ENCODE measurements around the gene NRBP1.
"Not testable (repeated sequence)": the region's sequence is repeated elsewhere in the genome, so short reads cannot be mapped to it uniquely, and the experiment has no call there.

Gene NRBP1

DNA sequence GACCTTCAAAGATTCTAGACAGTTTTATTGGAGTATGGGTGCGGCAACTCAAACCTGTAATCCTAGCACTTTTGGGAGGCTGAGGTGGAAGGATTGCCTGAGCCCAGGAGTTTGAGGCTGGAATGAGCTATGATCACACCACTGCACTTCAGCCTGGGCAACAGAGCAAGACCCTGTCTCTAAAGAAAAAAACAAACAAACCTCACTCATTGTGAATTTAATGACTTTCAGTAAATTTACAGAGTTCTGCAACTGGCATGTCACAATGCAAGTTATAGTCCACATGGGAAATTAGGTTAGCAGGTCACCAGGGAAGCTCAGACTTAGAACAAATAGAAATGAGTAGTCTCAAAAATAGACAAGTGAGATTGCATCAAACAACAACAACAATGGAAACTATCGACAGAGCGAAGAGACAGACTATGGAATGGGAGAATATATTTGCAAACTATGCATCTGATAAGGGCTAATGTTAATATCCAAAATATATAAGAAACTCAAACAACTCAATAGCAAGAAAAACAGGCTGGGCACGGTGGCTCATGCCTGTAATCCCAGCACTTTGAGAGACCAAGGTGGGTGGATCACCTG is 6.7 kb upstream of the NRBP1 start:
- DNase-seq (ENCODE audit: low spot score) = no peak

DNA sequence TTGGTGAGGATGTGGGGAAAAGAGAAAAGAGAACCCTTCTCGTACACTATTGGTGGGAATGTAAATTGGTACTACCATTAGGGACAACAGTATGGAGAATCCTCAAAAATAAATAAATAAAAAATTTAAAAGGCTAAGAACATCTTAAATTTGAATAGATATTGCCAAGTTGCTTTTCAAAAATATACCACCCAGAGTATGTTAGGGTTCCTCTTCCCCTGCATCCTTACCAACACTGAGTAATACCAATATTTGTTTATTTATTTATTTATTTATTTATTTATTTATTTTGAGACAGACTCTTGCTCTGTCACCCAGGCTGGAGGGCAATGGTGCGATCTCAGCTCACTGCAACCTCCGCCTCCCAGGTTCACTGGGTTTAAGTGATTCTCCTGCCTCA is 5.5 kb upstream of the NRBP1 start:
- no peak for DNase-seq (ENCODE audit: low spot score)

- DNase-seq (ENCODE audit: low spot score) = not testable (repeated sequence)
Measured at GRCh38 chr2:27425039-27425438, 3.4 kb upstream of the NRBP1 start.

DNA sequence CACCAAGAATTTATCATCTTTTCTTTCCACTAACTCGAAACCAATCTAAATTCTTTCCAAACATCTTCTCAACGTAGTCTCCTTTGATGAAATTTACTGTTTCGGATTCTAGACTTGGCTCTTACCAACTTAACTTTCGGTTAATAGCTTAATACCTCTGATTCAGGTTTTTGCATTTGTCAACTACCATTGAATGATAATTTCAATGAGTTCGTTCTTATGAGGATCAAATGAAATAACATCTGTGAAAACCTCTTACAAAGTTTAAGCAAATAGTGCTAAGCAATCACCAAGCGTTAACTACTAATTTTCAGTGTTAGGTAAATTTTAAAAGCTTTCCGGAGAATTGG is 593 bp upstream of the NRBP1 start:
- DNase-seq (ENCODE audit: low spot score) = no peak

DNA sequence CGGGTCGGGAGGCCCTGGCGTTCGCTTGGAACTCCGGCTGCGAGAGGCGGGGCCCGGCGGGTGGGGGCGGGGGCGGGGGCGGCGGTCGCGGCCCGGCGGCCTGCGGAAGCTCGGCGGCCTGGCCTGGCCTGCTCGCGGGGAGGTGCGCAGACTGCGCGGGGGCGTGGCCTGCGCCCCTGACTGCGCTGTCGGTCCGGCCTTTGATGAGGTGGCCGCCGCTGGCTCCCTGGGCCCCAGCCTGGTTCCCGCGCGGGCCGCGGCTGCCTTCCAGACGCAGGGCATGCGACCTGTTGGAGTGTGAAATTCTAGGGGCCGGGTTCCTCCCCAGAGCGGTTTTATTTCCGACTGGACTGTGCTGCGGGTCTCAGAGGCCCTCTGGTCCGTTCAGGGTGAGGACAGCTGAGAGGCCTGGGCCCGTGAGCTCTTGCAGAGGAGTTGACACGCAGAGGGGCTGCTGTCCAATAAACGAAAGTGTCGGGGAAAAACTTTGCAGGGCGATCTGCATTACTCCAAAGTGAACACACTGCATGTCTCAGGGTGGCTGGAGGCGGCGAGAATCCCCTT is 629 bp downstream of the NRBP1 start:
- peak; percentile 86 for DNase-seq (ENCODE audit: low spot score)

- DNase-seq (ENCODE audit: low spot score) = peak; percentile 34
Measured at GRCh38 chr2:27431395-27431794, 3.0 kb downstream of the NRBP1 start.

DNA sequence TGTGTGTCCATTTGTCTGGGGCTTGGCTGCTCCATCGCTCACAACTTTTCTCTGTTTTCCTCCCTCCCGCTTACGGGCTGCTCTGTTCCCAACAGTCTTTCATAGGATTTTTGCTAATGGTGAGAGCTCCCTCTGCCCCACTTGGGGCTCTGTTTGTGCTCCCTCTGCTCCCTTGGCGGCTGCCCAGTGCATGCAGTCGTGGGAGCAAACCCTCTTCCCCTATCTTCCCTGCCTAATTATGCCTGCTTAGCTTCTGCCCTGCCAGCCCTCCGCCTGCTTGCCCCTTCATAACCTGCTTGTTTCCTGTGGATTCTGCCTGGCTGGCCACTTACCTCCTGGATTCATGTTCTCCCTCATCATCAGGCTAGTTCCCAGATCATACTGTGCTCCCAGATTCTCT is 7.2 kb downstream of the NRBP1 start:
- DNase-seq (ENCODE audit: low spot score) = no peak

DNA sequence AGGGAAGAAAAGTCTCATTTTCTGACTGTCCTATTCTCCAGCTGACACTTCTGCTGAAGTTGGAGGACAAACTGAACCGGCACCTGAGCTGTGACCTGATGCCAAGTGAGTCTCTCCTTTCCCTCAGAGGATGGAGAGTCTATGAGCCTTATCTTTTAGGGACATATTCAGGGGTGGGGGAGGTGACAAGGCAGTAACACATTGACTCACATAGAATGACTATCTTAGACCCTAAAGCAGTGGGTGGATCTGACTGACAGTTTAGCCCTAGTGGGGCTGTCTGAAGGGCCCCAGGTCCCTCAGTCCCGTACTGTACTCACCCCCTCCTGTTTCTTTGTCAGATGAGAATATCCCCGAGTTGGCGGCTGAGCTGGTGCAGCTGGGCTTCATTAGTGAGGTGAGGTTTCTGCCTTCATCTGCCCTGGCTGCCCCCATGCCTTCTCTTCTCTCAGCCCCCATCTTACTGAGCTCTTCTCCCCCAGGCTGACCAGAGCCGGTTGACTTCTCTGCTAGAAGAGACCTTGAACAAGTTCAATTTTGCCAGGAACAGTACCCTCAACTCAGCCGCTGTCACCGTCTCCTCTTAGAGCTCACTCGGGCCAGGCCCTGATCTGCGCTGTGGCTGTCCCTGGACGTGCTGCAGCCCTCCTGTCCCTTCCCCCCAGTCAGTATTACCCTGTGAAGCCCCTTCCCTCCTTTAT is 12.9 kb downstream of the NRBP1 start:
- peak; percentile 79 for DNase-seq (ENCODE audit: low spot score)

DNA sequence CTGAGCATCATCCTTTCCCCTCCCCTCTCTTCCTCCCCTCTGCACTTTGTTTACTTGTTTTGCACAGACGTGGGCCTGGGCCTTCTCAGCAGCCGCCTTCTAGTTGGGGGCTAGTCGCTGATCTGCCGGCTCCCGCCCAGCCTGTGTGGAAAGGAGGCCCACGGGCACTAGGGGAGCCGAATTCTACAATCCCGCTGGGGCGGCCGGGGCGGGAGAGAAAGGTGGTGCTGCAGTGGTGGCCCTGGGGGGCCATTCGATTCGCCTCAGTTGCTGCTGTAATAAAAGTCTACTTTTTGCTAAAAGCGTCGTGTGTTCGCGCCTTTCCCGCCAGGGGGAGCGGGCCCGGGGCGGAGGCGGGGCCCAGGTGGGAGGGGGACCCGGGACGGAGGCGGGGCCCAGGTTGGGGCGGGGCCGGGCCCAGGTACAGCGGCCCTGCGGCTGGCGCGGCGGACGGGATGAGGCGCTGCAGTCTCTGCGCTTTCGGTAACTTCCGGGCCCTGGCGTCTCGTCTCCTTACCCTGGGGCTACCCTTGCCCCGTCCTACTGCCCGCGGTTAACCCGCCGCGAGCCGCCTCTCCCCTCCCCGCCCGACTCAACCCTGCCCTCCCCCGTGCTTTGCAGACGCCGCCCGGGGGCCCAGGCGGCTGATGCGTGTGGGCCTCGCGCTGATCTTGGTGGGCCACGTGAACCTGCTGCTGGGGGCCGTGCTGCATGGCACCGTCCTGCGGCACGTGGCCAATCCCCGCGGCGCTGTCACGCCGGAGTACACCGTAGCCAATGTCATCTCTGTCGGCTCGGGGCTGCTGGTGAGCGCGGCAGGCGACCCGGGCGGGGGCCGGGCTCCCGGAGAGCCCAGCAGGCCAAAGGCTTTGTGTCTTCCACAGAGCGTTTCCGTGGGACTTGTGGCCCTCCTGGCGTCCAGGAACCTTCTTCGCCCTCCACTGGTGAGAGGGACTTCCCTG is 13.8 kb downstream of the NRBP1 start, which contains the start of gene KRTCAP3:
Gene KRTCAP3 (plus strand): TSS at position 424 of the 962 bp plus-strand sequence. CDS start 32 bp downstream, at position 456.
- DNase-seq (ENCODE audit: low spot score) = peak; percentile 35

DNA sequence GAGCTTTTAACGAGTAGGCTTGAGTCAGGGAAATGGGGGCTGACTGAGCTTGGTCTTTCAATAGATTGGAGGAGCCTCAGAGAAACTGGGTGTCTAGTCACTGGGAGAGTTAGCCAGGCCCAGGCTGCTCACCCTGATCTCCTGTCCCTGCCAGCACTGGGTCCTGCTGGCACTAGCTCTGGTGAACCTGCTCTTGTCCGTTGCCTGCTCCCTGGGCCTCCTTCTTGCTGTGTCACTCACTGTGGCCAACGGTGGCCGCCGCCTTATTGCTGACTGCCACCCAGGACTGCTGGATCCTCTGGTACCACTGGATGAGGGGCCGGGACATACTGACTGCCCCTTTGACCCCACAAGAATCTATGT is 14.5 kb downstream of the NRBP1 start:
- DNase-seq (ENCODE audit: low spot score) = peak; percentile 47

DNA sequence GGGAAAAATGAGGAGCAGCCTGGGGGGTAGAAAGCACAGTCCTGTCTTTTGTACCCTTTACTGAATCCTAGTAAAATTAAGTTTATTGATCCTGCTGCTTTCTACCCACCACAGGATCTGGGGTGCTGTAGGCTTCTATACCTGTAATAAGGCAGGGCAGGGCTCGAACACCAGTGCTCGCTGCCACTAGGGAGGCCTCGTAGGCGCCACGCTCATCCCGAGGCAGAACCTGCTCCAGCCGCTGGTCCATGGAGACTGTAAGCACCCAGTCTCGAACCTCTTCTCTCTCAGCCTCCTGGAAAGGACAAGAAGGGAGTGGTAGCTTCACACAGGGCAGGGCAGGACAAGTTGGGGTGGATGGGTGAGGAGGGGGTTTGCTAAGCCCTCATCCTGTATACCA is 16.7 kb downstream of the NRBP1 start:
- DNase-seq (ENCODE audit: low spot score) = no peak

DNA sequence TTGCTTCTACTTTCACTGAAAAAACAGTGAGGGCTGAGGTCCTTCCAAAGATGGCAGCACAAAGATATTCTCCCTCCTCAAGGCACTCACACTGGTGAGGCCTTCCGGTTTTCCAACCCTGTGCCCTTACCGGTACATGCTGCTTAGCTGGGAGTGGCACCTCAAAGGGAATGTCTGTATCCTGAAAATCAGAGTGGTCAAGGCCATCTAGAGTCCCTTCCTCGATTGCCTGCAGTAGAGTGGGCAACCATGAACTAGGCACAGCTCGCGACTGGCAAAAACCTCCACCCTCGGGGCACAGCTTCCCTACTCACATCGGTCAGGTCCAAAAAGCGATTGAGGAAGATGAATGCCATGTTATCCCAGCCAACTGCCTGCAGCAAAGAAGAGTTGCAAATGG is 17.2 kb downstream of the NRBP1 start:
- DNase-seq (ENCODE audit: low spot score) = no peak

DNA sequence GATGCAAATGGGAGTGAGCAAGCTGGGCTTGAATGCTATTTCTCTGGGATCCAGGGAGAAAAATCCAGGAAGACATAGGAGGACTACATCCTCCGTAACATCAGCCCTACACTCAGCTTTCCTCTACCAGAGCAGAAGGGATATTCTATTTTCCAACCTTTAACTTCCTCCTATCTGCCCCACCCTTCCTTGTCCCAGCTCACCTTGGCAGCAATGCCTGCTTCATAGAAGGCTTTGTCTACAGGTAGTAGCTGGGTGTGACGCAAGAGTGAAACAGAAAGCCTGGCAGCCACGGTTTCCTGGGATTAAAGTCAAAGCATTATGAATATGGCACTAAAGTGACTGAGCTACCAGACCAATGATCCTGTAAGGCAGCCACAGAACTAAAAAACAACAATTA is 17.6 kb downstream of the NRBP1 start:
- DNase-seq (ENCODE audit: low spot score) = no peak

DNA sequence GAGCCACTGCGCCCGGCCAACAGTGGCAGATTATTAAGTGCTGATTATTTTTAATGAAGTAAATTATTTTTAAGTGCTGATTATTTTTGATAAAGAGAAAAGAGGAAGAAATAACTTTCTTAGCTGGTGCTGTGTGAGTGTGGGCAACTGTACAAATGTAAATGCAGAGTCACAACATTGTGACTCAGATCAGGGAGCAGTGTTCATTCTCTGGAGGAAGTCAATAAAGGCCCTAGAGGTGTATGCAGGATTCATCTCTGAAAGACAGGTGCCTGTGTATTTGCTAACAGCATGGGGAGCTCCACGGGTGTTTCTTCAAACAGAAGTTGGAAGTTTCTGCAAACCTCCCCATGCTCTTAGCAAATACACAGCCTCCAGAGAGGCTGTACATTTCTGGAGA is 19.9 kb downstream of the NRBP1 start:
- DNase-seq (ENCODE audit: low spot score) = no peak

- DNase-seq (ENCODE audit: low spot score) = no peak
Measured at GRCh38 chr2:27451095-27451494, 22.7 kb downstream of the NRBP1 start.

DNA sequence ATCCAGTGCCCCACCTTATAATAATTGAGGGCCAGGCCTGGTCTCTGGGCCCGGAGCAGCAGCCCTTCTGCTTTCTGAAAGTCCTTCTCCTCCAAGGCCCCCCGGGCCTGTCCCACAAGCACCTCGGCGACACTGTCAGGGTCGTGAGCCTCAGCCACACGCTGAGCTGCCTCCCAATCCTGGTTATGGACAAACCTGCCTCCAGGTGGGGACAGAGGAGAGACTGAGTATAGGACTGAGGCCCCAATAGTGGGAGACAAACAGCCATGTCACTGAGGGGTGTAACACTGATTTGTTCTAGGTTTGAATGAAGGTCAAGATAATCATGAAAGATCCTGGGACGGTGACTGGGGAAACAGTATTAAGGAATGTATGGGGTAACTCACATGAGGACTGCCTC is 25.5 kb downstream of the NRBP1 start:
- no peak for DNase-seq (ENCODE audit: low spot score)

GRCh38 chr2:27461118-27461517 is 32.7 kb downstream of the NRBP1 start:
- DNase-seq (ENCODE audit: low spot score) = peak; percentile 31

DNA sequence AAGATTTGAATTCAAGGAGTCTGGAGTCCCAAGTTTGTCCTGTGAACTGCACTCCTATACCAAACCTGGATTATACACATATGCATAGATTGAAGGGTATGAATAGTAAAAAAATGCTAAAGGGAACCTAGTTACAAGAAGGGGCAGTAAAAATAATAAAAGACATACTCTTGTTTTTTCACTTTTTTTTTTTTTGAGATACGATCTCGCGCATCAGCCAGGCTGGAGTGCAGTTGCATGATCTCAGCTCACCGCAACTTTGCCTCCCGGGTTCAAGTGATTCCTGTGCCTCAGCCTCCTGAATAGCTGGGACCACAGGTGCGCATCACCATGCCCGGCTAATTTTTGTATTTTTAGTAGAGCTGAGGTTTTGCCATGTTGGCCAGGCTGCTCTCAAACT is 36.0 kb downstream of the NRBP1 start:
- no peak for DNase-seq (ENCODE audit: low spot score)

DNA sequence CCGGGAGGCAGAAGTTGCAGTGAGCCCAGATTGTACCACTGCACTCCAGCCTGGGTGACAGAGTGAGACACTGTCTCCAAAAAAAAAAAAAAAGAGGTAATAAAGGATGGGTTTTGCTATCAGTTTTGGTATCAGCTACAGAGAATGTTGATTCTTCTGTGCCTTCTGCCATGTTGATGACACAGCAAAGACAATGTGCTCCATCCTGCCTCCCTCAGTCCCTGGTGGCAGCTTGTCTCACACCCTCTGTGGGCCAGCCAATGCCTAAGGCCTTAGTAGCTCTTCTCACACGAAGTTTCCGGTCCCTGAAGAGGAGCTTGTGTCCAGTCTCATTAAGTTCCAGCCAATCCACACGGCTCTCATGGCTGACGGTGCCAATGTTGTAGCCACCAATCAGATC is 43.5 kb downstream of the NRBP1 start:
- no peak for DNase-seq (ENCODE audit: low spot score)

GRCh38 chr2:27485496-27485895 is 57.1 kb downstream of the NRBP1 start:
- no peak for DNase-seq (ENCODE audit: low spot score)

DNA sequence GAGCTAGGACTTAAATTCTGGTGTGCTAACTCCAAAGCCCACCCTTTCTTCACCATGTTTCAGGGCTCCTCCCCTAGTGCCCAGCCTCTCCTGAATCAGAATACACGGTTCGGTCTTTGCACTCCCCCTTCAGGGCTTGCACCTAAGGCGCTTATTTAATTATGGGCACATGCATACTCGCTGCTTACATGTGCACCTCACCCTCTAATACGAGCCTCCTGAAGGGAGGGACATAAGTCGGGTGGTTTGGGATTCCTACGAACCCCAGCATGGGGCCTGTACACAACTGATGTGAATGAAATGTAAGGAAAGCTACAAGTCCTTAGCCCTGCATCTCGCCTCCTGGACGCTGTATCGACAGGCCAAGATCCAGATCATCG is 60.7 kb downstream of the NRBP1 start:
- DNase-seq (ENCODE audit: low spot score) = no peak

DNA sequence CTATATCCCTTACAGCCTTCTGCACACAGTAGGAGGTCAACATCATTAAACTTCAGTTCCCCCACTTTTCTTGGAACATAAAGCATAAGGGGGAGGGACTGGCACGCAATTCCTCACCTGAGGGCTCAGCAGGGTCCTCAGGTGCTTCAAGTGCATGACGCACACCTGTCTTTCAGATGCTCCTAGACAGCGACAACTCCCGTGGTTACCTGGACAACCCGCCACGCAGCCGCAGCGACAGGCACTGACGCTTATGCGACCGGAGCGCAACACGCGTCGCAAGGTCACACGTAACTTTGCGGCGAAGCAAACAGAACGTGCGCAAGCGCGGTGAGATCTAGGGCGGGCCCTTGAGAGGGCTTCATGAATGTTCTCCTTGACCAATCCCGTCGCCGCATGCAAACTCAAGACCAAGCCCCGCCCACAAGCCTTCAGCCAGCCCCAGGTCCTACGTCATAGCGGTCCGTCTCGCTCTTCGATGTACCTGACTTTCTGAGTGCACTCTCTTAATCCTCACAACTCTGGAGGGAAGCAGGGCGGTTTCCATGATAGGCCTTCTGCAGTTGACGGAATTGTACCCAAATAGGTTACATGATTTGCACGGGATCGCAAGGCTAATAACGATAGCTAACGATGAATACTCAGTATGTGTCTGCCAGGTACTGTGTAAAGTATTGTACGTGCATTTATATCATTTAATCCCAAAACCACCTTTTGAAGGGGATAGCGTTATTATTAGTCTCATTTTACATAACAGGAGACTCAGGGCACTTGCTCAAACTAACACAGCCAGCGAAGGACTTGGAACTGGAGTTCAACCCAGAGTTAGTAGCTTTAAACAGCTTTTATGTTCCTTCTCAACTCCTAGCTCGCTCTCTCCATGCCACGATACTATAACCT is 61.3 kb downstream of the NRBP1 start, which contains the start of gene IFT172:
Gene IFT172 (minus strand): TSS at position 246 of the 900 bp plus-strand sequence. CDS start 90 bp downstream, at position 156.
- peak; percentile 100 for DNase-seq (ENCODE audit: low spot score)

All from hematopoietic multipotent progenitor cell treated with erythropoietin and hydrocortisone succinate and interleukin-3 and kit ligand, for 17 days (in vitro differentiated cells).